HEK293 (cell line): Measurements from ENCODE around the gene MAP3K4.
"Not testable (repeated sequence)": the region's sequence is repeated elsewhere in the genome, so short reads cannot be mapped to it uniquely, and the experiment has no call there.

Source experiments
- ZBTB7A ChIP-seq: fragments of 450-650 bp; formaldehyde crosslinking; IDR thresholded peaks from 2 replicates; pipeline ENCODE4 v1.5.1; 2016; ENCODE audit warnings: low read depth, missing biosample characterization, missing genetic modification characterization
- ZBTB8A ChIP-seq: fragments of 450-650 bp; formaldehyde crosslinking; IDR thresholded peaks from 2 replicates; pipeline ENCODE4 v1.5.1; 2016; ENCODE audit warnings: missing biosample characterization, missing genetic modification characterization
- ZNF146 ChIP-seq: fragments of 450-650 bp; formaldehyde crosslinking; IDR thresholded peaks from 2 replicates; pipeline ENCODE4 v1.5.1; 2016; ENCODE audit warnings: missing biosample characterization, missing genetic modification characterization
- ZNF391 ChIP-seq: fragments of 450-650 bp; formaldehyde crosslinking; IDR thresholded peaks from 2 replicates; pipeline ENCODE4 v1.5.1; 2016; ENCODE audit warnings: low read depth, missing biosample characterization, missing genetic modification characterization, borderline replicate concordance
- TF ChIP-seq, protein P1 (sequence below): fragments of 450-650 bp; formaldehyde crosslinking; IDR thresholded peaks from 2 replicates; pipeline ENCODE4 v1.5.1; 2016; ENCODE audit warnings: missing biosample characterization, missing genetic modification characterization
- TF ChIP-seq, protein P2 (sequence below): fragments of 450-650 bp; formaldehyde crosslinking; IDR thresholded peaks from 2 replicates; pipeline ENCODE4 v1.5.1; 2016; ENCODE audit warnings: missing biosample characterization, missing genetic modification characterization

DNA sequence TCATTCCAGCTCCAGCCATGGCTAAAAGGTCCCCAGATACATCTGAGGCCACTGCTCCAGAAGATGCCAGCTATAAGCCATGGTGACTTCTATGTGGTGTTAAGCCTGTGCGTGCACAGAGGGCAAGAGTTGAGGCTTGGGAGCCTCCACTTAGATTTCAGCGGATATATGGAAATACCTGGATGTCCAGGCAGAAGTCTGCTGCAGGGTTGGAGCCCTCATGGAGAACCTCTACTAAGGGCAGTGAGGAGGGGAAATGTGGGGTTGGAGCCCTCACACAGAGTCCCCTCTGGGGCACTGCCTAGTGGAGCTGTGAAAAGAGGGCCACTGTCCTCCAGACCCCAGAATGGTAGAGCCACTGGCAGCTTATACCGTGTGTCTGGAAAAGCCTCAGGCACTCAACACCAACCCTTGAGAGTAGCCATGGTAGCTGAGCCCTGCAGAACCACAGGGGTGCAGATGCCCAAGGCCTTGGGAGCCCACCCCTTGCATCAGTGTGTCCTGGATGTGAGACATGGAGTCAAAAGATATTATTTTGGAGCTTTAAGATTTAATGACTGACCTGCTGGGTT is 8.1 kb upstream of the MAP3K4 start:
- not testable (repeated sequence) for TF ChIP-seq ZNF146; ZBTB7A; ZBTB8A; ZNF391 (tag by site-specific recombination)
- TF ChIP-seq, protein P1, sequence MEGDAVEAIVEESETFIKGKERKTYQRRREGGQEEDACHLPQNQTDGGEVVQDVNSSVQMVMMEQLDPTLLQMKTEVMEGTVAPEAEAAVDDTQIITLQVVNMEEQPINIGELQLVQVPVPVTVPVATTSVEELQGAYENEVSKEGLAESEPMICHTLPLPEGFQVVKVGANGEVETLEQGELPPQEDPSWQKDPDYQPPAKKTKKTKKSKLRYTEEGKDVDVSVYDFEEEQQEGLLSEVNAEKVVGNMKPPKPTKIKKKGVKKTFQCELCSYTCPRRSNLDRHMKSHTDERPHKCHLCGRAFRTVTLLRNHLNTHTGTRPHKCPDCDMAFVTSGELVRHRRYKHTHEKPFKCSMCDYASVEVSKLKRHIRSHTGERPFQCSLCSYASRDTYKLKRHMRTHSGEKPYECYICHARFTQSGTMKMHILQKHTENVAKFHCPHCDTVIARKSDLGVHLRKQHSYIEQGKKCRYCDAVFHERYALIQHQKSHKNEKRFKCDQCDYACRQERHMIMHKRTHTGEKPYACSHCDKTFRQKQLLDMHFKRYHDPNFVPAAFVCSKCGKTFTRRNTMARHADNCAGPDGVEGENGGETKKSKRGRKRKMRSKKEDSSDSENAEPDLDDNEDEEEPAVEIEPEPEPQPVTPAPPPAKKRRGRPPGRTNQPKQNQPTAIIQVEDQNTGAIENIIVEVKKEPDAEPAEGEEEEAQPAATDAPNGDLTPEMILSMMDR (tag by site-specific recombination), result not testable (repeated sequence)
- TF ChIP-seq, protein P2, sequence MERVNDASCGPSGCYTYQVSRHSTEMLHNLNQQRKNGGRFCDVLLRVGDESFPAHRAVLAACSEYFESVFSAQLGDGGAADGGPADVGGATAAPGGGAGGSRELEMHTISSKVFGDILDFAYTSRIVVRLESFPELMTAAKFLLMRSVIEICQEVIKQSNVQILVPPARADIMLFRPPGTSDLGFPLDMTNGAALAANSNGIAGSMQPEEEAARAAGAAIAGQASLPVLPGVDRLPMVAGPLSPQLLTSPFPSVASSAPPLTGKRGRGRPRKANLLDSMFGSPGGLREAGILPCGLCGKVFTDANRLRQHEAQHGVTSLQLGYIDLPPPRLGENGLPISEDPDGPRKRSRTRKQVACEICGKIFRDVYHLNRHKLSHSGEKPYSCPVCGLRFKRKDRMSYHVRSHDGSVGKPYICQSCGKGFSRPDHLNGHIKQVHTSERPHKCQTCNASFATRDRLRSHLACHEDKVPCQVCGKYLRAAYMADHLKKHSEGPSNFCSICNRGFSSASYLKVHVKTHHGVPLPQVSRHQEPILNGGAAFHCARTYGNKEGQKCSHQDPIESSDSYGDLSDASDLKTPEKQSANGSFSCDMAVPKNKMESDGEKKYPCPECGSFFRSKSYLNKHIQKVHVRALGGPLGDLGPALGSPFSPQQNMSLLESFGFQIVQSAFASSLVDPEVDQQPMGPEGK (tag by site-specific recombination), result not testable (repeated sequence)
